GM18519 (cell line): Measurements from ENCODE around the gene AQP12A.

Experiments used
- ATAC-seq: cut with Tn5 transposase; IDR thresholded peaks from one replicate; pipeline ENCODE4 v1.9.1; 2021; ENCODE audit warnings: mild to moderate bottlenecking, moderate library complexity; ENCODE audit not compliant: unreplicated experiment, low FRiP score

Gene AQP12A

GRCh38 chr2:240719676-240720545 is 28.2 kb downstream of the AQP12A start:
- no peak for ATAC-seq

DNA sequence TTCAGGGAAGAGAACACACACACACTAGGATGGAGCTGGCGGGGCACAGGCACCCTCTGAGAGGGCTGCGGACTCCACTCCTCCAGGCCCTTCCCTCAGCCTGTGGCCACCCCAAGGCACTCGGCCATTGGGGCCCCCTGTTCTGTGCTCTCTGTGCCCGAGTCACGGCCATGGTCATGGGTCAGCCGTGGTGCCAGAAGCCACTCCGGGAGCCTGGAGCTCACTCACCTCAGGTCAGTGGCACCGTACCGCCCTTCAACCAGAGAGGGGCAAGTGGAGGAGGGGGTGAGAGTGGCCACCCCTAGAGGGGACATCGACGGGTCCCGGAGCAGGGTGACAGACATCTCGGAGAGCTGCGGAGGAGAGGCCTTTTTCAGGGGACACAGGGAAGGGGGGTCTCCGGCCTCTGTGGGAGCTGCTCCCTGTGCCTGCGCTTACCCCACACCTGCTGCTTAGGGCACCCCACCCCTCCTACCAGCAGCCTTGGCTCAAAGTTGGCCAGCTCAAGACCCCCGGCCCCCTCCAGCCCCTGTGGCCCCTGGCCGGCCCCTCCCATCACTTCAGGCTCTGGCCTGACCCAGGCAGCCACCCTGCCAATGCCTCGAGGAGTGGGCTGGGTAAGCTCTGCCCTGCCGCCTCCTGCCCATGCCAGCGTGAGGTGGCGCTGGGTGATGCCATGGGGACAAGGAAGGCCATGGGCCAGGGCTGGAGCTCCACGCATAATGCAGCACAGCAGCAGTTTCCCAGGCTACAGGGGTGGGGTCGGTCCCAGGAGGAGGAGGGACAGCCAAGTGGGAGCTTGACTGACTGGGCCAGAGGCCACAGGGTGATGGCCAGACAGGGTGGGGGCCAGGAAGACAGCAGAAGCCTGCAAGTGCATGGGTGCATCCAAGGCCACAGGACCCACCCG is 29.3 kb downstream of the AQP12A start:
- ATAC-seq = no peak

DNA sequence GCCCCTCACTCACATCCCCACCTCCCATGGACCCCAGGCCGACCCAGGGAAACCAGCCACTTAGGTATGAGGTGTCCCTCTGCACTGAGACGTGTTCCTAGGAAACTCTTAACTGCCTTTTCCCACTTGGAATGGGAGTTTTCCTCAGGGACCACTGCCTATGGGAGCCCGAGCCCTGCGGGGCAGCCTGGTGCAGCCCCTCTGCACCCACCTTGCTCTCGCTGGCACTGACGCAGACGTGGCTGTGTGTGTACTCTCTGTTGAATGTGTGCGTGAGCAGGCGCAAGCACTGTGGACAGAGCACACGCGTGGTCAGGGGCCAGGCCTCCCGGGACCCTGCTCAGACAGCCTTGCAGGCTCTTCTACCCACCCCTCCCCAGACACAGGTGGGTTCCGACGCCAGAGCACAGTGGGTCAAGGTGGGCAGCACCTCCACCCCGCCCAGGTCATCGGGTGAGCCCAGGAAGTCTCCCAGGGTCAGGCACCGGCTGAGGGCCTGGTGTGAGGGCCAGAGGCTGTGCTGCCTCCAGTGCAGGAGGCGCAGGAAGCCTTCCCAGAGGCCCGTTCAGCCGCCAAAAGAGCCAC is 30.0 kb downstream of the AQP12A start:
- no peak for ATAC-seq

DNA sequence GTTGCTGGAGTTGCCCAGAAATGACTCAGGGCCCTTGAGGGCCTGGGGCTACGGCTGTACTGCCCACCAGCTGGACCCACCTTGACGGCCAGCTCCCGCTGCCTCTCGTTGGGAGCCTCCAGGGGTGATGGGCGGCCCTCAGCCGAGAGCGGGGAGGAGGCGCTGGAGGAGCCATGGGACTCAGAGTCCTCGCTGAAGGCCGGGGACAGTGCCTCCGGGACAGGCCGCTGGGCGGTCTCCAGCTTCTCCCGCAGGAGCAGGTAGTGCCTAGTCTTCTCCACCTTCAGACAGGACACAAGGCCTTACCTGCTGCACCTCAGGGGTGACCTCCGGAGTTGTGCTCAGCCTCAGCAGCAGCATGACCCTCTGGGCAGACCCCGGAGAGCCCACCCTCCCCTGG is 30.7 kb downstream of the AQP12A start:
- no peak for ATAC-seq

- ATAC-seq = no peak
These were observed 31.4 kb downstream of the AQP12A start for GRCh38 chr2:240722796-240723735.

DNA sequence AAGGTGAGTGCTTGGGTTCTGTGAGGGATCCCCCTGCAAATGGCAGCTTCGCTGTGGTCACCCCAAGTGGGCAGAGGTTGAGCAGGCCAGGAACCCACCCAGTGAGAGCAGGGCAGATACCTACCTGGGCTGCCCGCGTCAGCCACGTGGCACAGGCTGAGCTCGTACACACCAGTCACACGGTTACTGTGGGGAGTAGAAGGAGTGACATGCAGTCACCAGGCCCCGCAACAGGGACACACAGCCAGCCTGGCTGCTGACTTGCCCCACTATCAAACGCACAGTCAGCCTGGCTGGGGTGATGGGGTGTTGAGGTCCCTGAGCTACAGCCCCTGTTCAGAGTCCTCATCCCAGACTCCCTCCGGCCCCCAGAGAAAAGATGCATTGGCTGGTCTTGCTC is 32.2 kb downstream of the AQP12A start:
- no peak for ATAC-seq

DNA sequence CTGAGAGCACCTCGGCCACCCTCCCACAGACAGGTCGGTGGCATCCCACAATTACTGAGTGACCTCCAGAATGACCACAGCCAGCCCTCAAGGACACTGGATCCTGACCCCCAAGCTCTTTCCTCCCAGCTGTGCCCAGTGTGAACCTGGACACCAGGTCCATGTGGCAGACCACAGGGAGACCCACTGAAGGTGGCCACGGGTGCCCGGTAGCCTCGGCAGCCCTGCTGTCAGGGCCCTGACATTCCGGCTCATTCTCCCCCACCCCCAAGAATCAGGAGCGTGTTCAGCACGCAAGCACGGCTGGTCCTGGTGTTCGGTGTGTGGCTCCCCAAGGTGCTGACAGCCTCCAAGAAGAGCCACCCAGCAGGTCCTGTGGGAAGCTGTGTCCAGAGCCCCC is 32.8 kb downstream of the AQP12A start:
- ATAC-seq = no peak

DNA sequence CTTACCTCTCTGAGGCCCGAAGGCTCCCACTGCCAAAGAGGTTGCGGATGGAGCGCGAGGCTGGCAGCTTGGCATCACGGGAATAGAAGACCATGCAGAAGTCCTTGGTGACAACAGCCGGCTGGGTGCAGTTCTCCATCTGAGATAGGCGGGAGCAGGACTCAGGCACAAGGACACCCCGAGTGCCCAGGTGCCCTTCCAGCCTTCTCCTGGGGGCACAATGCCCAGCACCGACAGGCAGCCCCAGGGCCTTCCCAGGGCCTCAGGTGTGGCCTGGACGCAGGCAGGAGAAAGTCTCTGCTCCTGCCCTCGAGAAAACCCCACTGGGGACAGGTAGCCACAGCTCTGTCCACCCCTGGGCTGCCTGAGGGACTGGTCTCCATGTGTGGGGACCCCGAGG is 33.6 kb downstream of the AQP12A start:
- ATAC-seq = no peak

GRCh38 chr2:240725671-240726070 is 34.0 kb downstream of the AQP12A start:
- no peak for ATAC-seq

DNA sequence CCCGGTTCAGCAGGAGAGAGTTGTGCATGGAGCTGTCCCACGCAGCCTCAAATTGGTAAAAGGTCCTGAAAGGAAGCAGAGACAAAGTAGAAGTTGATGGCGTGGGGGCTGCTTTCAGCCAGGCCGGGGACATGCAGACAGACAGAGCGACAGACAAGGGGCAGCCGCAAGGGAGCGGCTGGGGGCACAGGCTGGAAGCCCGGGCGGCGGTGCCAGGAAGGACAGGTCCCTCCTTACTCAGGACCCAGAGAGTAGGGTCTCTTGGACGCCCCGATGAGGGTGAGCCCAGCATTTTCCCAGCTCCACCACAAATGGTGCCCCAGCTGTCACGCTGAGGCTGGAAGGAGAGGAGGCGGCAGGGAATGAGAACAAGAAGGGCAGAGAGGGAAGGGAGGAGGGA is 35.2 kb downstream of the AQP12A start:
- no peak for ATAC-seq

- no peak for ATAC-seq
These were observed 35.8 kb downstream of the AQP12A start for GRCh38 chr2:240727439-240727838.

GRCh38 chr2:240727913-240728312 is 36.2 kb downstream of the AQP12A start:
- no peak for ATAC-seq

DNA sequence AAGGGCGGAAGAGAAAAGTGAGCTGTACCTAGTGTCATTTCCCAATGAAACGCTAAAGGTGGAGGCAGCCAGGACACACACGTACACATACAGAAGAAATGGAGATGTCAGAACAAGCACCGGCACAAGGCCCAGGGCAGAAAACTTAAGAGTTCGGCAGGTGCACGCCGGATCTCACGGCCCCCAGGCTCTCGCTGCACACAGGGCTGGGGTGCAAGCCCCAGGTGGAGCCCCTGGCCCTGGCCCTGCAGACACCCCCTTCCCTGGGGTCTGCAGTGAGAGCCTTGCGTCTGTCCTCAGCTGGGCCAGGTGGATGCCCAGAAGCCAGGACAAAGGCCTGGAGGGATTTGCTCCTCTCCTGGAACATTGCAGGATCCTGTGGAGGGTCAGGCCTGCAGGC is 36.7 kb downstream of the AQP12A start:
- ATAC-seq = no peak

- no peak for ATAC-seq
These were observed 37.2 kb downstream of the AQP12A start for GRCh38 chr2:240728827-240729226.

GRCh38 chr2:240730501-240731177 is 39.0 kb downstream of the AQP12A start:
- no peak for ATAC-seq

- ATAC-seq = no peak
These were observed 39.5 kb downstream of the AQP12A start for GRCh38 chr2:240731178-240731545.

DNA sequence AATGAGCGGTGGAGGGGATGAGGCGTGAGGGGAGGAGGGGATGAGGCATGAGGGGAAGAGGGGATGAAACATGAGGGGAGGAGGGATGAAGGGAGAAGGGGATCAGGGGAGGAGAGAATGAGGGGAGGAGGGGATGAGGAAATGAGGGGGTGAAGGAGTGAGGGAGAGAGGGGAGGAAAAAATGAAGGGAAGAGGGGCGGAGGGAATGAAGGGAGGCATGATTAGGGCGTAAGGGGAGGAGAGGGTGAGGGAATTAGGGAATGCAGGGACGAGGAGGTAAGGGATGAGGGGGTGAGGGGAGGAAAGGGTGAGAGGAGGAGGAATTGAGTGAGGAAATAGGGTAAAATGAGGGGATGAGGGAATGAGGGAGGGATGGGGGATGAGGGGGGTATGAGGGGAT is 40.5 kb downstream of the AQP12A start:
- ATAC-seq = no peak

- ATAC-seq = no peak
These were observed 41.4 kb downstream of the AQP12A start for GRCh38 chr2:240732911-240733622.
